HepG2 (cell line): ENCODE data around the gene CTU1. TPM values are rescaled to one million over a fixed set of nuclear protein-coding genes. Genes with fewer than 3 reads are reported as not detected.

Experiments used
- ATAC-seq: fragments of 200-7000 bp; cut with Tn5 transposase; 3 replicates; pipeline ENCODE4 v1.9.1; 2020; ENCODE audit warnings: mild to moderate bottlenecking, moderate library complexity
- BruUV-seq: library from RNA; stranded (reverse); fragments of 400-500 nt; replicated peaks from 2 replicates; lab custom pipeline; 2021; lab: Mats Ljungman, UMichigan
- CTCF ChIA-PET: fragments of 300-600 bp; formaldehyde crosslinking; extraction: SDS; loops from one replicate; lab custom pipeline; 2021; ENCODE audit warnings: low total read pairs, inconsistent platforms, low intra/inter-chr PET ratio; lab: Yijun Ruan, JAX
- POLR2A ChIA-PET: fragments of 350-600 bp; sonication (Branson Sonifier 250); formaldehyde crosslinking; loops from one replicate; lab custom pipeline; 2020; ENCODE audit warnings: antibody characterized with exemption, inconsistent platforms; lab: Yijun Ruan, JAX
- DNase-seq: peaks from one replicate; pipeline ENCODE4 v3.0.0-alpha.2; 2015; ENCODE audit warnings: low spot score
- FAIRE-seq: peaks from 3 replicates; lab custom pipeline; 2011; peaks lifted over from hg19 to GRCh38; lab: Jason Lieb, UNC
- H2AFZ ChIP-seq: one replicate; pipeline ENCODE4 v1.6.1; 2011; ENCODE audit warnings: low read length, inconsistent platforms
- H3K27ac ChIP-seq: fragments of 300-600 bp; 3 replicates; pipeline ENCODE4 v1.8.0; 2011; ENCODE audit warnings: mixed run types, mild to moderate bottlenecking, mixed read lengths, low read length, inconsistent platforms; ENCODE audit not compliant: insufficient read depth; ENCODE audit errors: extremely low read length
- H3K27me3 ChIP-seq, 2 experiments: fragments of 200-600 bp in 1 of 2; 2 replicates in 1 of 2; 3 replicates in 1 of 2; pipeline versions ENCODE4 v1.6.0 to v1.8.0; 2011; ENCODE audit warnings: low read length in 2 of 2, mild to moderate bottlenecking in 2 of 2, moderate library complexity in 2 of 2, inconsistent platforms in 1 of 2; ENCODE audit not compliant: insufficient read depth in 2 of 2, control insufficient read depth in 1 of 2
- H3K36me3 ChIP-seq, 2 experiments: fragments of 200-600 bp in 1 of 2; replicated peaks in 1 of 2; 2 replicates in 1 of 2; 3 replicates in 1 of 2; pipeline versions ENCODE4 v1.5.1 to v1.8.0; 2011; ENCODE audit warnings: low read length in 2 of 2, inconsistent platforms in 1 of 2; ENCODE audit not compliant: insufficient read depth in 2 of 2, control insufficient read depth in 1 of 2
- H3K4me1 ChIP-seq: 2 replicates; pipeline ENCODE4 v1.5.1; 2012; ENCODE audit warnings: low read length, inconsistent platforms; ENCODE audit not compliant: insufficient read depth
- H3K4me2 ChIP-seq: 2 replicates; pipeline ENCODE4 v1.6.0; 2011; ENCODE audit warnings: low read depth, low read length, inconsistent platforms
- H3K4me3 ChIP-seq, 3 experiments: fragments of 200-600 bp in 1 of 3; sonication (generic), shearing (Covaris generic) in 1 of 3; replicated peaks in 1 of 3; 2 replicates each; pipeline ENCODE4 v1.5.1; 2011 to 2016; ENCODE audit warnings: low read length in 3 of 3, inconsistent platforms in 2 of 3, low read depth in 2 of 3, mild to moderate bottlenecking in 2 of 3, control low read depth in 1 of 3, mixed read lengths in 1 of 3; ENCODE audit not compliant: insufficient read depth in 1 of 3
- H3K79me2 ChIP-seq: one replicate; pipeline ENCODE4 v1.6.1; 2011; ENCODE audit warnings: low read length, inconsistent platforms; ENCODE audit not compliant: insufficient read depth
- H3K9ac ChIP-seq: 2 replicates; pipeline ENCODE4 v1.6.0; 2011; ENCODE audit warnings: mild to moderate bottlenecking, low read depth, low read length, inconsistent platforms; ENCODE audit not compliant: insufficient read depth
- H3K9me3 ChIP-seq: 2 replicates; pipeline ENCODE4 v1.5.1; 2012; ENCODE audit warnings: mild to moderate bottlenecking, low read length
- H4K20me1 ChIP-seq: 2 replicates; pipeline ENCODE4 v1.6.0; 2011; ENCODE audit warnings: inconsistent platforms, mild to moderate bottlenecking, low read length, moderate library complexity; ENCODE audit not compliant: insufficient read depth
- GLMP ChIP-seq: sonication (generic); formaldehyde crosslinking; IDR thresholded peaks from 2 replicates; pipeline ENCODE4 v1.9.0; 2021; ENCODE audit warnings: missing genetic modification reagents, mild to moderate bottlenecking, borderline replicate concordance
- HINFP ChIP-seq: sonication (generic); formaldehyde crosslinking; IDR thresholded peaks from 2 replicates; pipeline ENCODE4 v1.4.0; 2020; ENCODE audit warnings: low read depth, mild to moderate bottlenecking, missing genetic modification reagents
- JDP2 ChIP-seq: sonication (generic); formaldehyde crosslinking; IDR thresholded peaks from 2 replicates; pipeline ENCODE4 v1.8.1; 2022; ENCODE audit warnings: missing genetic modification reagents, borderline replicate concordance
- ONECUT2 ChIP-seq: sonication (generic); formaldehyde crosslinking; IDR thresholded peaks from 2 replicates; pipeline ENCODE4 v1.4.0; 2020; ENCODE audit warnings: missing genetic modification reagents
- PCBP2 ChIP-seq: fragments of 200-400 bp; formaldehyde crosslinking; optimal IDR thresholded peaks from 2 replicates; pipeline ENCODE3; 2018; ENCODE audit warnings: low read length, low read depth; ENCODE audit not compliant: poor library complexity, severe bottlenecking
- TRIM22 ChIP-seq: fragments of 450-650 bp; IDR thresholded peaks from 2 replicates; pipeline ENCODE4 v1.6.1; 2017
- USF2 ChIP-seq, 2 experiments: sonication (generic) in 1 of 2; formaldehyde crosslinking in 1 of 2; IDR thresholded peaks; 2 replicates each; pipeline versions ENCODE4 v1.5.1 to v1.6.1; 2011 to 2020; ENCODE audit warnings: borderline replicate concordance in 1 of 2, low read depth in 1 of 2, low read length in 1 of 2, mild to moderate bottlenecking in 1 of 2, missing genetic modification reagents in 1 of 2, moderate library complexity in 1 of 2
- ZBTB34 ChIP-seq: sonication (generic); formaldehyde crosslinking; IDR thresholded peaks from 2 replicates; pipeline ENCODE4 v1.8.0; 2022; ENCODE audit warnings: mild to moderate bottlenecking, missing genetic modification reagents
- ZNF367 ChIP-seq: sonication (generic); formaldehyde crosslinking; IDR thresholded peaks from 2 replicates; pipeline ENCODE4 v1.4.0; 2020; ENCODE audit warnings: missing genetic modification reagents, borderline replicate concordance
- ZNF639 ChIP-seq: conservative IDR thresholded peaks from 2 replicates; pipeline ENCODE4 v1.6.1; 2018; ENCODE audit warnings: missing genetic modification reagents
- ZNF781 ChIP-seq: sonication (generic); formaldehyde crosslinking; IDR thresholded peaks from 2 replicates; pipeline ENCODE4 v1.5.1; 2020; ENCODE audit warnings: borderline replicate concordance, mild to moderate bottlenecking, missing genetic modification reagents; ENCODE audit errors: not compliant biosample characterization
- WGBS: methylation state at CpG from one replicate; pipeline ENCODE4 v1.1.6; 2017; ENCODE audit warnings: low lambda C conversion rate; 5-methylcytosine and 5-hydroxymethylcytosine counted together
- in situ Hi-C: cut with HindIII; loops from 2 replicates; pipeline ENCODE4 v1.10.0; 2017; ENCODE audit warnings: low pct_unique_long_range_greater_than_20kb; ENCODE audit not compliant: extremely low pct_ligation_motif_present
- intact Hi-C: fragments of 100-400 bp; cut with micrococcal nuclease; formaldehyde crosslinking; loops from one replicate; pipeline ENCODE4 v1.10.0; 2022; ENCODE audit not compliant: unreplicated experiment
- polyA plus RNA-seq, 8 experiments: library from polyadenylated mRNA; depleted of rRNA in 3 of 8; stranded (reverse) in 7 of 8; unstranded in 1 of 8; fragments of >200 nt; fragmentation: Illumina TruSeq in 4 of 8; extraction: Trizol in 4 of 8; gene quantifications; 2 replicates each; pipeline versions ENCODE4 v1.2.1 to v1.2.3, GENCODE V29; 2011 to 2016; ENCODE audit warnings: low read depth in 4 of 8, missing spikeins in 1 of 8, mixed read lengths in 1 of 8; ENCODE audit not compliant: insufficient read depth in 1 of 8
- total RNA-seq, 5 experiments: library from RNA; depleted of rRNA; stranded (reverse); fragments of >200 nt; fragmentation: Illumina TruSeq; extraction: Trizol; gene quantifications; 2 replicates each; pipeline ENCODE4 v1.2.3, GENCODE V29; 2016; ENCODE audit warnings: low read depth in 1 of 5

Gene CTU1
- total and polyA plus RNA-seq, 2 of the 13 experiments (the other 11 are each of a cell fraction or from before 2014, with no cell fraction given), result 1.9 to 2.9 TPM

GRCh38 chr19:51060973-51061372 lies 47.2 kb downstream of the CTU1 start:
- intact Hi-C loops (no loop called here), in situ Hi-C loops (no loop called here)
- Histone ChIP-seq H3K9me3 (no peaks in the 10 kb centered on the region), H3K79me2 (no peaks in the 10 kb centered on the region), H4K20me1 (no peaks in the 10 kb centered on the region), H3K27ac (no peak overlapping the region), H3K36me3 (no peaks in the 10 kb centered on the region), H3K9ac (no peak overlapping the region), H3K4me3 (no peak overlapping the region), H3K4me1 (no peaks in the 10 kb centered on the region), H3K4me2 (no peak overlapping the region), H3K27me3 (peaks cover 0 to 3% of the 10 kb centered on the region in 2 experiments; a peak in 1 of 5 replicates), H2AFZ (no peak overlapping the region)
- ATAC-seq, result no peak
- no peak for FAIRE-seq
- ChIA-PET CTCF (no interaction called here), POLR2A (no interaction called here)
- 0% methylated on average over 1 of the region's 1 CpG for WGBS
- DNase-seq, result no peak
- BruUV-seq, result no TSS peak
- TF ChIP-seq ZBTB34 (CRISPR knock-in tag) (no peak), ONECUT2 (CRISPR knock-in tag) (no peak), USF2 (IDR thresholded peaks at IDR 0.05; ENCODE audit: low read depth, low read length) (no peak), USF2 (CRISPR knock-in tag; IDR thresholded peaks at IDR 0.05; ENCODE audit: borderline replicate concordance) (no peak), JDP2 (CRISPR knock-in tag) (no peak), TRIM22 (no peak), ZNF367 (CRISPR knock-in tag) (no peak), GLMP (CRISPR knock-in tag) (no peak), ZNF639 (CRISPR knock-in tag) (no peak), ZNF781 (CRISPR knock-in tag) (no peak), PCBP2 (no peak), HINFP (no peak)
